SU-DHL-6 (cell line): Measurements from ENCODE around the gene PTGER3.

Source experiments
- H2AFZ ChIP-seq: fragments of 200-600 bp; sonication (generic); 2 replicates; pipeline ENCODE4 v1.6.1; 2014; ENCODE audit warnings: low read depth, mild to moderate bottlenecking, moderate library complexity, mixed read lengths, antibody characterized with exemption, low read length; ENCODE audit not compliant: severe bottlenecking
- H3F3A ChIP-seq: fragments of 200-600 bp; shearing (Covaris generic); 2 replicates; pipeline ENCODE4 v1.6.0; 2016; ENCODE audit warnings: antibody characterized with exemption, mild to moderate bottlenecking; ENCODE audit not compliant: insufficient read depth
- H3K27ac ChIP-seq: fragments of 200-600 bp; sonication (generic); 2 replicates; pipeline ENCODE4 v1.5.1; 2016; ENCODE audit warnings: low read depth, mild to moderate bottlenecking, low read length, moderate library complexity, mixed read lengths
- H3K27me3 ChIP-seq: fragments of 200-600 bp; sonication (generic), shearing (Covaris generic); 2 replicates; pipeline ENCODE4 v1.6.0; 2014; ENCODE audit warnings: mild to moderate bottlenecking, low read length
- H3K36me3 ChIP-seq: fragments of 200-600 bp; sonication (generic); 2 replicates; pipeline ENCODE4 v1.6.1; 2014; ENCODE audit warnings: mild to moderate bottlenecking, low read length, mixed read lengths
- H3K4me2 ChIP-seq: fragments of 300-600, 200-600 bp; shearing (Covaris generic), sonication (generic); 2 replicates; pipeline ENCODE4 v1.6.0; 2014; ENCODE audit warnings: low read length, low read depth, mild to moderate bottlenecking; ENCODE audit not compliant: poor library complexity, severe bottlenecking
- H3K4me3 ChIP-seq: fragments of 200-600 bp; sonication (generic); 2 replicates; pipeline ENCODE4 v1.5.1; 2014; ENCODE audit warnings: antibody characterized with exemption, low read length, mild to moderate bottlenecking, mixed read lengths; ENCODE audit not compliant: insufficient read depth, poor library complexity, severe bottlenecking
- H3K79me2 ChIP-seq: fragments of 200-600 bp; sonication (generic); 2 replicates; pipeline ENCODE4 v1.6.1; 2014; ENCODE audit warnings: mild to moderate bottlenecking, low read length, moderate library complexity; ENCODE audit not compliant: insufficient read depth
- H3K9ac ChIP-seq: fragments of 200-600 bp; sonication (generic); 2 replicates; pipeline ENCODE4 v1.7.0; 2014; ENCODE audit warnings: mild to moderate bottlenecking, low read length
- H3K9me2 ChIP-seq: fragments of 200-600 bp; sonication (generic); replicated peaks from 2 replicates; pipeline ENCODE4 v1.6.1; 2014; ENCODE audit warnings: low read length; ENCODE audit not compliant: insufficient read depth
- H3K9me3 ChIP-seq: fragments of 200-600 bp; sonication (generic); 2 replicates; pipeline ENCODE4 v1.6.1; 2014; ENCODE audit warnings: low read length, mixed read lengths; ENCODE audit not compliant: insufficient read depth
- H4K20me1 ChIP-seq: fragments of 200-600 bp; sonication (generic); 2 replicates; pipeline ENCODE4 v1.6.1; 2014; ENCODE audit warnings: low read depth, mild to moderate bottlenecking, antibody characterized with exemption, low read length, moderate library complexity, mixed read lengths
- CTCF ChIP-seq: fragments of 200-600 bp; sonication (generic); IDR thresholded peaks from one replicate; pipeline ENCODE4 v1.5.1; 2017; ENCODE audit warnings: antibody characterized with exemption, mild to moderate bottlenecking, low read length, moderate library complexity; ENCODE audit not compliant: insufficient read depth, poor library complexity, severe bottlenecking
- EZH2phosphoT487 ChIP-seq: fragments of 200-600 bp; sonication (generic), shearing (Covaris generic); conservative IDR thresholded peaks from 2 replicates; pipeline ENCODE4 v1.6.1; 2018; ENCODE audit warnings: mild to moderate bottlenecking, antibody characterized with exemption, low read length, moderate library complexity, mixed read lengths

PTGER3 gene

GRCh38 chr1:71026093-71026492 is 21.5 kb downstream of the PTGER3 start:
- Histone ChIP-seq H3K36me3 (no peaks in the 10 kb centered on the region), H2AFZ (no peak overlapping the region), H3K27ac (no peak overlapping the region), H3K4me2 (no peak overlapping the region), H4K20me1 (no peaks in the 10 kb centered on the region), H3F3A (no peaks in the 10 kb centered on the region), H3K9me2 (no peaks in the 10 kb centered on the region), H3K9ac (no peak overlapping the region), H3K9me3 (no peaks in the 10 kb centered on the region), H3K79me2 (no peaks in the 10 kb centered on the region), H3K4me3 (no peak overlapping the region), H3K27me3 (no peaks in the 10 kb centered on the region)
- no peak for TF ChIP-seq CTCF
- no peak for TF ChIP-seq EZH2phosphoT487

GRCh38 chr1:71023515-71023914 is 24.1 kb downstream of the PTGER3 start:
- H3K9ac ChIP-seq: no peak overlapping the region
- no peak for TF ChIP-seq EZH2phosphoT487
- TF ChIP-seq CTCF: no peak

GRCh38 chr1:71019233-71019969 is 28.2 kb downstream of the PTGER3 start:
- Histone ChIP-seq H3K27ac (no peak overlapping the region), H3K79me2 (no peaks in the 10 kb centered on the region), H3F3A (no peaks in the 10 kb centered on the region), H3K9me2 (no peaks in the 10 kb centered on the region; the same call in 1 of the 2 replicates), H3K4me2 (no peak overlapping the region), H2AFZ (no peak overlapping the region), H3K4me3 (no peak overlapping the region), H3K9ac (no peak overlapping the region), H3K27me3 (no peaks in the 10 kb centered on the region), H4K20me1 (no peaks in the 10 kb centered on the region), H3K9me3 (no peaks in the 10 kb centered on the region), H3K36me3 (no peaks in the 10 kb centered on the region)
- no peak for TF ChIP-seq EZH2phosphoT487
- no peak for TF ChIP-seq CTCF

More at GRCh38 chr1:71023515-71023914, 24.1 kb downstream of the PTGER3 start:
- H3K9me3 ChIP-seq: no peaks in the 10 kb centered on the region
- no peaks in the 10 kb centered on the region for H3K79me2 ChIP-seq
- no peaks in the 10 kb centered on the region for H3K27me3 ChIP-seq
- no peak overlapping the region for H3K27ac ChIP-seq
- no peak overlapping the region for H3K4me2 ChIP-seq
- no peak overlapping the region for H3K4me3 ChIP-seq
- no peaks in the 10 kb centered on the region for H3F3A ChIP-seq
- no peaks in the 10 kb centered on the region for H4K20me1 ChIP-seq
- H3K9me2 ChIP-seq: no peaks in the 10 kb centered on the region
- no peak overlapping the region for H2AFZ ChIP-seq
- H3K36me3 ChIP-seq: no peaks in the 10 kb centered on the region
